GM18499 (cell line): ENCODE results near the gene TRIP6.
"Not testable (repeated sequence)": the region's sequence is repeated elsewhere in the genome, so short reads cannot be mapped to it uniquely, and the experiment has no call there.

Source experiments
- ATAC-seq: cut with Tn5 transposase; IDR thresholded peaks from one replicate; pipeline ENCODE4 v1.9.1; 2021; ENCODE audit warnings: moderate number of reproducible peaks; ENCODE audit not compliant: insufficient read depth, unreplicated experiment

The TRIP6 gene

GRCh38 chr7:100902638-100903037, 35.5 kb downstream of the TRIP6 start:
- ATAC-seq, result no peak

DNA sequence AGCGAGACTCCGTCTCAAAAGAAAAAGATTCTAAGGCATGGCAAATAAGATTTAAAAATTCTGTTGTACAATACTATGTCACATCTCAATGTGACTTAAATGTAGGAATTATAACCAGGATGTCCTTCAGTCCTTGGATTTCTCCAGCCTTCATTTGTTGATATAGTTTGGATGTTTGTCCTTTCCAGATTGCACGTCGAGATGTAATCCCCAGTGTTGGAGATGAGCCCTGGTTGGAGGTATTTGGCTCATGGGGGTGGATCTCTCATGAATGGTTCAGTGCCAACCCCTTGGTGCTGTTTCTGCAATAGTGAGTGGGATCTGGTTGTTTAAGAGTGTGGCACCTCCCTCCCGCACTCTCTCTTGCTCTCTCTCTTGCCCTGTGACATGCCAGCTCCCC, 41.3 kb downstream of the TRIP6 start:
- ATAC-seq, result no peak

DNA sequence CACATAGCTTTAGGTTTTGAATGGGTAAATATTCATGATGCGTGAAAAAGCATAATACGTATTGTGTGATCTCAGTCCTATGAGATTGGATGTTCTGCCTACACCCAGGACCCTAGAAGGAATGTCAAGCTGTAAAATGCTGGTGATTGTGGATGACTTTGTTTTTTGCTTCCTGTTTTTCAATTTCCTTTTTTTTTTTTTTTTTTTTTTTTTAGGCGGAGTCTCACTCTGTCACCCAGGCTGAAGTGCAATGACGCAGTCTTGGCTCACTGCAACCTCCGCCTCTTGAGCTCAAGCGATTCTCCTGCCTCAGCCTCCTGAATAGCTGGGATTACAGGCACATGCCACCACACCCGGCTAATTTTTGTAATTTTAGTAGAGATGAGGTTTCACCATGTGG, 43.3 kb downstream of the TRIP6 start:
- ATAC-seq, result not testable (repeated sequence)

GRCh38 chr7:100911484-100911883, 44.3 kb downstream of the TRIP6 start:
- no peak for ATAC-seq

DNA sequence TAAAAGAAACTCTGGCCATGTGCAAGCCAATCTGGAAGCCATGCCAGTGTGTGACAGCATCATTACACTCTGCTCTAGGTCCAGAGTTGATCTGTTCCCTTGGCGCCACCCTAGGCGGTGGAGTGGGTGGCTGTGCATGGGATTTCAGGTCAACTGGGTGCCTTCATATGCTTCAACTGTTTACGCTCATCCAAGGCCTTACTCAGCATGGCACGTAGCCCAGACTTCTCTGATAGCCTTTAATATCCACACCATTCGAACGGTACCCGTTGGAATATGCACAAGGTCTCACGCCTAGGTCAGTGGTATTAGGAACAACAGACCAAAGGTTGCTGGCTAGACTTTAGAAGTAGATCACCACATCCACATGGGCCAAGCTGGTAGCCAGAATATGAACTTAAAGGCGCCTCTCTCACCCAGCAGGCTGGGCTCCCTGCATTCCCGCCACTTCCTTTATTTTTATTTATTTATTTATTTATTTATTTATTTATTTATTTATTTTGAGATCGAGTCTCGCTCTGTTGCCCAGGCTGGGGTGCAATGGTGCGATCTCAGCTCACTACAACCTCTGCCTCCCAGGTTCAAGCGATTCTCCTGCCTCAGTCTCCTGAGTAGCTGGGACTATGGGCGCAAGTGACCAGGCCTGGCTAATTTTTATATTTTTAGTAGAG, 47.2 kb downstream of the TRIP6 start:
- no peak for ATAC-seq

DNA sequence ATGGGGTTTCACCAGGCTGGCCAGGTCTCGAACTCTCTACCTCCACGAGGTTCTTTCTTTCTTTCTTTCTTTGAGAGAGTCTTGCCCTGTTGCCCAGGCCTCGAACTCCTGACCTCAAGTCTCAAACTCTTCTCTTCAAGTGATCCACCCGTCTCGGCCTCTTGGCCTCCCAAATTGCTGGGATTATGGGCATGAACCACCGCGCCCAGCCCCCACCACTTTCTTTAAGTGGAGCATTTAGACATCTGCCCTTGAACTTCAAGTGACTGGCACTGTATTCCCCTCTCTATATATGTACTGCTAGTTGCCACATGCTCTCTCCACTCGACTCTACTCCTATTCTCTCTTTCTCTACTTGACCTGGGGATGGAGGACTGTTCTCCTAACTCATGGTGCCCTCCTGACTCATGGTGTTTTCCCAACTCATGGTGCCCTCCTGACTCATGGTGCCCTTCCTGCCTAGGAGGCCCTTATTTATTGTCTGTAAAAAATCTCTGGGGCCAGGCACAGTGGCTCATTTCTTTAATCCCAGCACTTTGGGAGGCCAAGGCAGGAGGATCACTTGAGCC, 47.8 kb downstream of the TRIP6 start:
- ATAC-seq, result no peak

DNA sequence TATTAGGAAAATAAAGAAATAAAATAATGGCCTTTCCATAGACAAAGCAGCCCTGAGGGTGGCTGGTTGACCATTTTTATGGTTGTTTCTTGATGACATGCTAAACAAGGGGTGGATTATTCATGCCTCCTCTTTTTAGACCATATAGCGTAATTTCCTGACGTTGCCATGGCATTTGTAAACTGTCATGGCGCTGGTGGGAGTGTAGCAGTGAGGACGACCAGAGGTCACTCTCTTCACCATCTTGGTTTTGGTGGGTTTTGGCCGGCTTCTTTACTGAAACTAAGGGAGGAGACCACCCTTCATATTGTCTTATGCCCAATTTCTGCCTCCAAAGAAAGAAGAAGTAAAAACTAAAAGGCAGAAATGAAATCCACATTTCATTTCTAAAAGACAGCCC, 52.1 kb downstream of the TRIP6 start:
- ATAC-seq, result not testable (repeated sequence)

DNA sequence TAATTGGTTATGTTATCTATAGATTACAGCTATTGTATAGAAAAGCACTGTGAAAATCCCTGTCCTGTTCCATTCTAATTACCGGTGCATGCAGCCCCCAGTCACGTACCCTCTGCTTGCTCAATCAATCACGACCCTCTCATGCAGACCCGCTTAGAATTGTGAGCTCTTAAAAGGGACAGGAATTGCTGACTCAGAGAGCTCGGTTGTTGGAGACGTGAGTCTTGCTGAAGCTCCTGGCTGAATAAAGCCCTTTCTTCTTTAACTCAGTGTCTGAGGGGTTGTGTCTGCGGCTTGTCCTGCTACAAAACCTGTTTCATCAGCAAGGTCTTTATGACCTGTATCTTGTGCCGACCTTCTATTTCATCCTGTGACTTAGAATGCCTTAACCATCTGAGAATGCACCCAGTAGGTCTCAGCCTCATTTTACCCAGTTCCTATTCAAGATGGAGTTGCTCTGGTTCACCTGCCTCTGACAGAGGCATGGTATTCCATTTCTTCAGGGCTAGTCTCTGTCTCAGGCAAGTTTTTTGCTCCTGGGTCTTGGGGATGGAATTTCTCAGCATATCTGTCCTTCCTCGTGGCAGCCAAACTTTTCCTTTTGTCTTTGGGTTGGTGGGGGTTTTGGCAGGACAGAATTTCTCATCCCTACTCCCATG, 52.7 kb downstream of the TRIP6 start:
- ATAC-seq, result not testable (repeated sequence)

GRCh38 chr7:100921039-100921438, 53.9 kb downstream of the TRIP6 start:
- no peak for ATAC-seq
